B cell (primary cell): Measurements from ENCODE around the gene EIF4A2. TPM values are rescaled to one million over a fixed set of nuclear protein-coding genes. Genes with fewer than 3 reads are reported as not detected.

Experiments used
- ATAC-seq: fragments of 200-7000 bp; cut with Tn5 transposase; one replicate; pipeline ENCODE4 v1.10.0; 2021; ENCODE audit warnings: low read depth, mild to moderate bottlenecking, moderate number of reproducible peaks, moderate library complexity
- CTCF ChIA-PET: fragments of 350-600 bp; sonication (Branson Sonifier 250); formaldehyde crosslinking; loops from one replicate; lab custom pipeline; 2021; ENCODE audit warnings: antibody characterized with exemption, inconsistent platforms; lab: Charles Lee
- POLR2A ChIA-PET: fragments of 350-600 bp; sonication (Branson Sonifier 250); formaldehyde crosslinking; loops from one replicate; lab custom pipeline; 2021; ENCODE audit warnings: antibody characterized with exemption; lab: Charles Lee
- DNase-seq: peaks from one replicate; pipeline ENCODE4 v3.0.0; 2013
- H2AFZ ChIP-seq: 2 replicates; pipeline ENCODE4 v1.6.1; 2012; ENCODE audit warnings: mild to moderate bottlenecking, low read depth, low read length; ENCODE audit not compliant: insufficient read depth, poor library complexity, severe bottlenecking
- H3K27ac ChIP-seq, 2 donors: 1 replicate in 1 of 2; 2 replicates in 1 of 2; pipeline ENCODE4 v1.5.1; 2012 to 2013; ENCODE audit warnings: low read length in 2 of 2, mild to moderate bottlenecking in 2 of 2, moderate library complexity in 1 of 2
- H3K27me3 ChIP-seq, 4 experiments: fragments of 200-600 bp in 1 of 4; sonication (generic) in 1 of 4; replicated peaks in 1 of 4; 1 replicate in 2 of 4; 2 replicates in 2 of 4; pipeline versions ENCODE4 v1.6.1 to v1.7.0; 2013 to 2016; ENCODE audit warnings: low read length in 3 of 4, mild to moderate bottlenecking in 2 of 4, mixed read lengths in 1 of 4, moderate library complexity in 1 of 4; ENCODE audit not compliant: insufficient read depth in 4 of 4, control insufficient read depth in 3 of 4; ENCODE audit errors: control extremely low read depth in 1 of 4
- H3K36me3 ChIP-seq, 2 experiments: replicated peaks in 1 of 2; 1 replicate in 1 of 2; 2 replicates in 1 of 2; pipeline versions ENCODE4 v1.6.1 to v1.7.1; 2013; ENCODE audit warnings: low read length in 1 of 2; ENCODE audit not compliant: insufficient read depth in 2 of 2, control insufficient read depth in 1 of 2; ENCODE audit errors: control extremely low read depth in 1 of 2, extremely low read depth in 1 of 2
- H3K4me1 ChIP-seq, 2 donors: fragments of 200-600 bp in 1 of 2; sonication (generic) in 1 of 2; 1 replicate in 1 of 2; 2 replicates in 1 of 2; pipeline versions ENCODE4 v1.5.1 to v1.6.1; 2013 to 2017; ENCODE audit warnings: low read length in 2 of 2; ENCODE audit not compliant: control insufficient read depth in 2 of 2, insufficient read depth in 2 of 2
- H3K4me2 ChIP-seq: replicated peaks from 2 replicates; pipeline ENCODE3; 2012; ENCODE audit warnings: mild to moderate bottlenecking, low read depth, low read length; ENCODE audit not compliant: poor library complexity, severe bottlenecking
- H3K4me3 ChIP-seq, 5 experiments: fragments of 200-600 bp in 1 of 5; sonication (generic) in 1 of 5; 1 replicate in 3 of 5; 2 replicates in 2 of 5; pipeline versions ENCODE4 v1.5.1 to v1.7.0; 2011 to 2016; ENCODE audit warnings: low read length in 4 of 5, mild to moderate bottlenecking in 4 of 5, low read depth in 2 of 5, control low read depth in 1 of 5, moderate library complexity in 1 of 5; ENCODE audit not compliant: insufficient read depth in 1 of 5; ENCODE audit errors: control extremely low read depth in 1 of 5, extremely low read depth in 1 of 5
- H3K79me2 ChIP-seq: fragments of 200-600 bp; sonication (generic); one replicate; pipeline ENCODE4 v1.6.0; 2016; ENCODE audit warnings: low read length; ENCODE audit not compliant: control insufficient read depth, insufficient read depth
- H3K9ac ChIP-seq: fragments of 200-600 bp; sonication (generic); 2 replicates; pipeline ENCODE4 v1.6.1; 2017; ENCODE audit warnings: mild to moderate bottlenecking, low read length, moderate library complexity
- H3K9me3 ChIP-seq, 3 donors: one replicate each; pipeline versions ENCODE4 v1.6.1 to v1.7.1; 2013; ENCODE audit warnings: low read length in 2 of 3; ENCODE audit not compliant: control insufficient read depth in 2 of 3, insufficient read depth in 1 of 3; ENCODE audit errors: control extremely low read depth in 1 of 3
- H4K20me1 ChIP-seq: 2 replicates; pipeline ENCODE4 v1.6.0; 2012; ENCODE audit warnings: mild to moderate bottlenecking, low read length; ENCODE audit not compliant: insufficient read depth, control insufficient read depth, poor library complexity, severe bottlenecking
- H3K27ac Mint-ChIP-seq: one replicate; pipeline ENCODE4 v1.8.0; 2021; ENCODE audit warnings: mixed read lengths
- H3K27me3 Mint-ChIP-seq: one replicate; pipeline ENCODE4 v1.8.0; 2021; ENCODE audit warnings: mixed read lengths
- H3K4me1 Mint-ChIP-seq: one replicate; pipeline ENCODE4 v1.8.0; 2021; ENCODE audit warnings: mixed read lengths
- H3K4me3 Mint-ChIP-seq: one replicate; pipeline ENCODE4 v1.8.0; 2021; ENCODE audit warnings: mixed read lengths
- H3K9me3 Mint-ChIP-seq: one replicate; pipeline ENCODE4 v1.8.0; 2022; ENCODE audit warnings: mixed read lengths; ENCODE audit not compliant: insufficient read depth
- EZH2 ChIP-seq: IDR thresholded peaks from 2 replicates; pipeline ENCODE4 v1.6.1; 2012; ENCODE audit warnings: borderline replicate concordance, low read depth, mild to moderate bottlenecking, moderate library complexity, low read length; ENCODE audit not compliant: insufficient read depth, poor library complexity, severe bottlenecking
- WGBS: methylation state at CpG from one replicate; pipeline ENCODE4 v1.1.5; 2013; ENCODE audit warnings: missing lambda C conversion rate; ENCODE audit not compliant: insufficient coverage; 5-methylcytosine and 5-hydroxymethylcytosine counted together
- intact Hi-C: fragments of 100-400 bp; cut with micrococcal nuclease; formaldehyde crosslinking; loops from one replicate; pipeline ENCODE4 v1.10.0; 2022
- polyA plus RNA-seq: library from polyadenylated mRNA; depleted of rRNA; stranded (reverse); fragments of >200 nt; gene quantifications from 2 replicates; pipeline ENCODE4 v1.2.3, GENCODE V29; 2012
- total RNA-seq, 2 donors: library from RNA; stranded (reverse); fragments of 120-200 nt in 1 of 2; gene quantifications; 1 replicate in 1 of 2; 2 replicates in 1 of 2; pipeline versions ENCODE4 v1.2.3 to v1.2.4, GENCODE V29; 2013 to 2022
- TF ChIP-seq, protein P1 (sequence below): fragments of 200-600 bp; IDR thresholded peaks from one replicate; pipeline ENCODE4 v1.8.0; 2022; ENCODE audit warnings: antibody characterized with exemption, mild to moderate bottlenecking

Gene EIF4A2
- total and polyA plus RNA-seq, 2 donors (not counting 1 experiment from before 2014, with no cell fraction given): 506 to 547 TPM

- no peak for ATAC-seq
- 95% methylated on average over 8 of the region's 8 CpGs for WGBS
- ChIA-PET CTCF (no interaction called here), POLR2A (interaction anchor here (0.8 kb wide), 1 partner anchor 21 kb away, joined by 6 read pairs; no protein-coding TSS in a partner anchor)
- H3K36me3 ChIP-seq: no peaks in the 10 kb centered on the region
- H3K4me1 ChIP-seq: no peaks in the 10 kb centered on the region
- H3K9me3 ChIP-seq: no peaks in the 10 kb centered on the region
- no peak overlapping the region for H2AFZ ChIP-seq
- no peak overlapping the region for H3K4me3 ChIP-seq
- H3K27me3 ChIP-seq: no peaks in the 10 kb centered on the region
- H3K9ac ChIP-seq: no peak overlapping the region
- no peaks in the 10 kb centered on the region for H3K9me3 Mint-ChIP-seq
- no peaks in the 10 kb centered on the region for H4K20me1 ChIP-seq
- H3K27ac ChIP-seq: no peak overlapping the region
- no peak overlapping the region for H3K4me3 Mint-ChIP-seq
- no peak for DNase-seq
- intact Hi-C loops: no loop called here
- peaks cover 15% of the 10 kb centered on the region for H3K27me3 Mint-ChIP-seq
- no peaks in the 10 kb centered on the region for H3K79me2 ChIP-seq
- no peak overlapping the region for H3K27ac Mint-ChIP-seq
- TF ChIP-seq, protein P1, sequence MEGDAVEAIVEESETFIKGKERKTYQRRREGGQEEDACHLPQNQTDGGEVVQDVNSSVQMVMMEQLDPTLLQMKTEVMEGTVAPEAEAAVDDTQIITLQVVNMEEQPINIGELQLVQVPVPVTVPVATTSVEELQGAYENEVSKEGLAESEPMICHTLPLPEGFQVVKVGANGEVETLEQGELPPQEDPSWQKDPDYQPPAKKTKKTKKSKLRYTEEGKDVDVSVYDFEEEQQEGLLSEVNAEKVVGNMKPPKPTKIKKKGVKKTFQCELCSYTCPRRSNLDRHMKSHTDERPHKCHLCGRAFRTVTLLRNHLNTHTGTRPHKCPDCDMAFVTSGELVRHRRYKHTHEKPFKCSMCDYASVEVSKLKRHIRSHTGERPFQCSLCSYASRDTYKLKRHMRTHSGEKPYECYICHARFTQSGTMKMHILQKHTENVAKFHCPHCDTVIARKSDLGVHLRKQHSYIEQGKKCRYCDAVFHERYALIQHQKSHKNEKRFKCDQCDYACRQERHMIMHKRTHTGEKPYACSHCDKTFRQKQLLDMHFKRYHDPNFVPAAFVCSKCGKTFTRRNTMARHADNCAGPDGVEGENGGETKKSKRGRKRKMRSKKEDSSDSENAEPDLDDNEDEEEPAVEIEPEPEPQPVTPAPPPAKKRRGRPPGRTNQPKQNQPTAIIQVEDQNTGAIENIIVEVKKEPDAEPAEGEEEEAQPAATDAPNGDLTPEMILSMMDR: no peak
- TF ChIP-seq EZH2: no peak
- H3K4me2 ChIP-seq: no peak overlapping the region
- H3K4me1 Mint-ChIP-seq: peaks cover 5% of the 10 kb centered on the region
These were observed 25.6 kb upstream of the EIF4A2 start for GRCh38 chr3:186757686-186758220.

- Mint-ChIP-seq H3K9me3 (no peaks in the 10 kb centered on the region), H3K27me3 (peaks cover 11% of the 10 kb centered on the region), H3K4me1 (no peaks in the 10 kb centered on the region), H3K4me3 (no peak overlapping the region), H3K27ac (no peak overlapping the region)
- no peaks in the 10 kb centered on the region for H3K4me1 ChIP-seq
- H3K27ac ChIP-seq: no peak overlapping the region
- no peak overlapping the region for H3K4me2 ChIP-seq
- H3K79me2 ChIP-seq: no peaks in the 10 kb centered on the region
- TF ChIP-seq, protein P1: no peak
- no peak for TF ChIP-seq EZH2
- CTCF ChIA-PET: interaction anchor here (1.0 kb wide), 1 partner anchor 143 kb away, joined by 3 read pairs; no protein-coding TSS in a partner anchor
- no peak overlapping the region for H3K4me3 ChIP-seq
- no peak overlapping the region for H3K9ac ChIP-seq
- ATAC-seq (no peak), DNase-seq (no peak)
- intact Hi-C loops: no loop called here
- 86% methylated on average over 1 of the region's 11 CpGs for WGBS
- H3K27me3 ChIP-seq: no peaks in the 10 kb centered on the region
- H4K20me1 ChIP-seq: no peaks in the 10 kb centered on the region
- no peaks in the 10 kb centered on the region for H3K36me3 ChIP-seq
- H3K9me3 ChIP-seq: no peaks in the 10 kb centered on the region
- no peak overlapping the region for H2AFZ ChIP-seq
- POLR2A ChIA-PET: no interaction called here
These were observed 24.0 kb upstream of the EIF4A2 start for GRCh38 chr3:186759231-186759930.
